OCI-LY1 (cell line): ENCODE data around the gene ELMOD1.

ENCODE experiments used
- H2AFZ ChIP-seq: fragments of 200-600 bp; sonication (generic), shearing (Covaris generic); 2 replicates; pipeline ENCODE4 v1.6.0; 2014; ENCODE audit warnings: antibody characterized with exemption, mild to moderate bottlenecking, low read length
- H3F3A ChIP-seq: fragments of 200-600 bp; sonication (generic), shearing (Covaris generic); 2 replicates; pipeline ENCODE4 v1.6.0; 2014; ENCODE audit warnings: mild to moderate bottlenecking, antibody characterized with exemption, low read length, moderate library complexity; ENCODE audit not compliant: insufficient read depth
- H3K27ac ChIP-seq: fragments of 200-600 bp; sonication (generic); 2 replicates; pipeline ENCODE4 v1.5.1; 2014; ENCODE audit warnings: low read length, mixed run types, mild to moderate bottlenecking, low read depth; ENCODE audit not compliant: poor library complexity, severe bottlenecking
- H3K27me3 ChIP-seq: fragments of 200-600 bp; sonication (generic); 2 replicates; pipeline ENCODE4 v1.6.0; 2014; ENCODE audit warnings: antibody characterized with exemption, mild to moderate bottlenecking, low read length, moderate library complexity; ENCODE audit not compliant: insufficient read depth
- H3K36me3 ChIP-seq: fragments of 200-600 bp; sonication (generic); 2 replicates; pipeline ENCODE4 v1.6.1; 2014; ENCODE audit warnings: mild to moderate bottlenecking, antibody characterized with exemption, low read length, moderate library complexity, mixed read lengths; ENCODE audit not compliant: insufficient read depth
- H3K4me1 ChIP-seq: fragments of 200-600 bp; sonication (generic); 2 replicates; pipeline ENCODE4 v1.5.1; 2014; ENCODE audit warnings: mild to moderate bottlenecking, low read length, moderate library complexity; ENCODE audit not compliant: insufficient read depth, severe bottlenecking
- H3K4me2 ChIP-seq: fragments of 200-600 bp; sonication (generic), shearing (Covaris generic); 2 replicates; pipeline ENCODE4 v1.6.1; 2014; ENCODE audit warnings: low read length
- H3K4me3 ChIP-seq: fragments of 200-600 bp; sonication (generic); 2 replicates; pipeline ENCODE4 v1.5.1; 2014; ENCODE audit warnings: low read length, low read depth, mild to moderate bottlenecking, mixed read lengths; ENCODE audit not compliant: poor library complexity, severe bottlenecking
- H3K79me2 ChIP-seq: fragments of 200-600 bp; shearing (Covaris generic); 2 replicates; pipeline ENCODE4 v1.6.1; 2016; ENCODE audit warnings: mixed run types, low read length, mixed read lengths; ENCODE audit not compliant: insufficient read depth
- H3K9ac ChIP-seq: fragments of 200-600 bp; sonication (generic), shearing (Covaris generic); 2 replicates; pipeline ENCODE4 v1.6.1; 2014; ENCODE audit warnings: mild to moderate bottlenecking, low read length, mixed read lengths
- H3K9me2 ChIP-seq: fragments of 200-600 bp; sonication (generic), shearing (Covaris generic); 2 replicates; pipeline ENCODE4 v1.6.1; 2014; ENCODE audit warnings: low read depth, mild to moderate bottlenecking, low read length, mixed read lengths
- H3K9me3 ChIP-seq: fragments of 200-600 bp; shearing (Covaris generic); 2 replicates; pipeline ENCODE4 v1.6.1; 2014; ENCODE audit warnings: low read length, mixed read lengths
- H4K20me1 ChIP-seq: fragments of 200-600 bp; sonication (generic), shearing (Covaris generic); 2 replicates; pipeline ENCODE4 v1.6.0; 2016; ENCODE audit warnings: mild to moderate bottlenecking, low read length; ENCODE audit not compliant: insufficient read depth
- CTCF ChIP-seq: fragments of 200-600 bp; sonication (generic), shearing (Covaris generic); IDR thresholded peaks from 2 replicates; pipeline ENCODE4 v1.5.1; 2017; ENCODE audit warnings: mild to moderate bottlenecking, antibody characterized with exemption, low read length, moderate library complexity, mixed read lengths
- EZH2 ChIP-seq: fragments of 200-600 bp; sonication (generic), shearing (Covaris generic); IDR thresholded peaks from 2 replicates; pipeline ENCODE4 v1.8.0; 2017; ENCODE audit warnings: borderline replicate concordance, mixed run types, mild to moderate bottlenecking, antibody characterized with exemption, low read length, moderate library complexity, mixed read lengths

Gene ELMOD1

GRCh38 chr11:107592231-107592590 is 1.3 kb downstream of the ELMOD1 start:
- Histone ChIP-seq H3F3A (no peaks in the 10 kb centered on the region), H3K9me2 (no peaks in the 10 kb centered on the region), H3K36me3 (no peaks in the 10 kb centered on the region), H3K27ac (no peak overlapping the region), H3K79me2 (no peaks in the 10 kb centered on the region), H3K4me3 (no peak overlapping the region), H3K4me1 (no peaks in the 10 kb centered on the region), H3K9me3 (no peaks in the 10 kb centered on the region), H2AFZ (no peak overlapping the region), H3K27me3 (no peaks in the 10 kb centered on the region), H3K4me2 (no peak overlapping the region), H4K20me1 (no peaks in the 10 kb centered on the region), H3K9ac (no peak overlapping the region)
- no peak for TF ChIP-seq CTCF

GRCh38 chr11:107592813-107593212 is 1.9 kb downstream of the ELMOD1 start:
- H3F3A ChIP-seq, result no peaks in the 10 kb centered on the region
- H2AFZ ChIP-seq, result no peak overlapping the region
- TF ChIP-seq CTCF, result no peak
- no peaks in the 10 kb centered on the region for H3K9me2 ChIP-seq
- H3K27ac ChIP-seq, result no peak overlapping the region
- no peaks in the 10 kb centered on the region for H3K4me1 ChIP-seq
- H3K4me2 ChIP-seq, result no peak overlapping the region
- H4K20me1 ChIP-seq, result no peaks in the 10 kb centered on the region
- no peaks in the 10 kb centered on the region for H3K36me3 ChIP-seq
- no peaks in the 10 kb centered on the region for H3K9me3 ChIP-seq
- no peaks in the 10 kb centered on the region for H3K27me3 ChIP-seq
- no peaks in the 10 kb centered on the region for H3K79me2 ChIP-seq
- no peak overlapping the region for H3K4me3 ChIP-seq
- H3K9ac ChIP-seq, result no peak overlapping the region

GRCh38 chr11:107593951-107594350 is 3.0 kb downstream of the ELMOD1 start:
- no peaks in the 10 kb centered on the region for H4K20me1 ChIP-seq
- no peaks in the 10 kb centered on the region for H3K9me3 ChIP-seq
- no peak overlapping the region for H3K4me2 ChIP-seq
- no peaks in the 10 kb centered on the region for H3F3A ChIP-seq
- no peak for TF ChIP-seq CTCF
- TF ChIP-seq EZH2, result no peak
- no peaks in the 10 kb centered on the region for H3K36me3 ChIP-seq
- H3K9ac ChIP-seq, result no peak overlapping the region
- no peaks in the 10 kb centered on the region for H3K4me1 ChIP-seq
- no peak overlapping the region for H2AFZ ChIP-seq
- H3K27me3 ChIP-seq, result no peaks in the 10 kb centered on the region
- H3K79me2 ChIP-seq, result no peaks in the 10 kb centered on the region
- no peak overlapping the region for H3K27ac ChIP-seq
- H3K4me3 ChIP-seq, result no peak overlapping the region
- no peaks in the 10 kb centered on the region for H3K9me2 ChIP-seq
